HepG2 (cell line): Measurements from ENCODE around the gene IP6K1. TPM values are rescaled to one million over a fixed set of nuclear protein-coding genes. Genes with fewer than 3 reads are reported as not detected.

Experiments
- ARNT ChIP-seq: fragments of 450-650 bp; IDR thresholded peaks from 2 replicates; pipeline ENCODE4 v1.6.1; 2017
- CEBPB ChIP-seq: IDR thresholded peaks from 2 replicates; pipeline ENCODE4 v1.6.1; 2011; ENCODE audit warnings: low read depth, low read length, improper control_type of control experiment, borderline replicate concordance
- CHD2 ChIP-seq: IDR thresholded peaks from 2 replicates; pipeline ENCODE4 v1.6.1; 2011; ENCODE audit warnings: low read depth, low read length, improper control_type of control experiment
- CSRNP1 ChIP-seq: sonication (generic); formaldehyde crosslinking; IDR thresholded peaks from 2 replicates; pipeline ENCODE4 v1.8.1; 2023; ENCODE audit warnings: mild to moderate bottlenecking, missing genetic modification reagents
- HOXA9 ChIP-seq: sonication (generic); formaldehyde crosslinking; IDR thresholded peaks from 2 replicates; pipeline ENCODE4 v1.8.1; 2022; ENCODE audit warnings: missing genetic modification reagents, mild to moderate bottlenecking, moderate library complexity, borderline replicate concordance
- NCOA5 ChIP-seq: sonication (generic); formaldehyde crosslinking; IDR thresholded peaks from 2 replicates; pipeline ENCODE4 v1.4.0; 2020; ENCODE audit warnings: missing genetic modification reagents
- ONECUT2 ChIP-seq: sonication (generic); formaldehyde crosslinking; IDR thresholded peaks from 2 replicates; pipeline ENCODE4 v1.4.0; 2020; ENCODE audit warnings: missing genetic modification reagents
- ZFP37 ChIP-seq: sonication (generic); formaldehyde crosslinking; IDR thresholded peaks from 2 replicates; pipeline ENCODE4 v1.4.0; 2020; ENCODE audit warnings: missing genetic modification reagents, borderline replicate concordance
- ZNF160 ChIP-seq: sonication (generic); formaldehyde crosslinking; IDR thresholded peaks from 2 replicates; pipeline ENCODE4 v1.8.0; 2022; ENCODE audit warnings: mild to moderate bottlenecking, inconsistent platforms, missing genetic modification reagents
- ZNF20 ChIP-seq: sonication (generic); formaldehyde crosslinking; IDR thresholded peaks from 2 replicates; pipeline ENCODE4 v1.4.0; 2020; ENCODE audit warnings: mild to moderate bottlenecking, moderate library complexity, missing genetic modification reagents
- ZSCAN29 ChIP-seq: sonication (generic); formaldehyde crosslinking; conservative IDR thresholded peaks from 2 replicates; pipeline ENCODE4 v1.4.0; 2020; ENCODE audit warnings: mild to moderate bottlenecking, missing genetic modification reagents
- polyA plus RNA-seq, 8 experiments: library from polyadenylated mRNA; depleted of rRNA in 3 of 8; stranded (reverse) in 7 of 8; unstranded in 1 of 8; fragments of >200 nt; fragmentation: Illumina TruSeq in 4 of 8; extraction: Trizol in 4 of 8; gene quantifications; 2 replicates each; pipeline versions ENCODE4 v1.2.1 to v1.2.3, GENCODE V29; 2011 to 2016; ENCODE audit warnings: low read depth in 4 of 8, missing spikeins in 1 of 8, mixed read lengths in 1 of 8; ENCODE audit not compliant: insufficient read depth in 1 of 8
- total RNA-seq, 5 experiments: library from RNA; depleted of rRNA; stranded (reverse); fragments of >200 nt; fragmentation: Illumina TruSeq; extraction: Trizol; gene quantifications; 2 replicates each; pipeline ENCODE4 v1.2.3, GENCODE V29; 2016; ENCODE audit warnings: low read depth in 1 of 5
- TF ChIP-seq, protein P1 (sequence below): sonication (generic); formaldehyde crosslinking; IDR thresholded peaks from 2 replicates; pipeline ENCODE4 v1.4.0; 2020; ENCODE audit warnings: missing genetic modification reagents, borderline replicate concordance
- TF ChIP-seq, protein P2 (sequence below): sonication (generic); formaldehyde crosslinking; IDR thresholded peaks from 2 replicates; pipeline ENCODE4 v1.4.0; 2020; ENCODE audit warnings: missing genetic modification reagents
- TF ChIP-seq, protein P3 (sequence below): sonication (generic); formaldehyde crosslinking; IDR thresholded peaks from 2 replicates; pipeline ENCODE4 v1.4.0; 2020; ENCODE audit warnings: missing genetic modification reagents, mild to moderate bottlenecking, borderline replicate concordance
- TF ChIP-seq, protein P4 (sequence below): sonication (generic); formaldehyde crosslinking; IDR thresholded peaks from 2 replicates; pipeline ENCODE4 v1.5.0; 2020; ENCODE audit warnings: mild to moderate bottlenecking, missing genetic modification reagents, borderline replicate concordance

Gene IP6K1
- total and polyA plus RNA-seq, 2 of the 13 experiments (the other 11 are each of a cell fraction or from before 2014, with no cell fraction given): 17.7 to 29.7 TPM

GRCh38 chr3:49786357-49787181, at the start of gene IP6K1 (continued):
- TF ChIP-seq, protein P1, sequence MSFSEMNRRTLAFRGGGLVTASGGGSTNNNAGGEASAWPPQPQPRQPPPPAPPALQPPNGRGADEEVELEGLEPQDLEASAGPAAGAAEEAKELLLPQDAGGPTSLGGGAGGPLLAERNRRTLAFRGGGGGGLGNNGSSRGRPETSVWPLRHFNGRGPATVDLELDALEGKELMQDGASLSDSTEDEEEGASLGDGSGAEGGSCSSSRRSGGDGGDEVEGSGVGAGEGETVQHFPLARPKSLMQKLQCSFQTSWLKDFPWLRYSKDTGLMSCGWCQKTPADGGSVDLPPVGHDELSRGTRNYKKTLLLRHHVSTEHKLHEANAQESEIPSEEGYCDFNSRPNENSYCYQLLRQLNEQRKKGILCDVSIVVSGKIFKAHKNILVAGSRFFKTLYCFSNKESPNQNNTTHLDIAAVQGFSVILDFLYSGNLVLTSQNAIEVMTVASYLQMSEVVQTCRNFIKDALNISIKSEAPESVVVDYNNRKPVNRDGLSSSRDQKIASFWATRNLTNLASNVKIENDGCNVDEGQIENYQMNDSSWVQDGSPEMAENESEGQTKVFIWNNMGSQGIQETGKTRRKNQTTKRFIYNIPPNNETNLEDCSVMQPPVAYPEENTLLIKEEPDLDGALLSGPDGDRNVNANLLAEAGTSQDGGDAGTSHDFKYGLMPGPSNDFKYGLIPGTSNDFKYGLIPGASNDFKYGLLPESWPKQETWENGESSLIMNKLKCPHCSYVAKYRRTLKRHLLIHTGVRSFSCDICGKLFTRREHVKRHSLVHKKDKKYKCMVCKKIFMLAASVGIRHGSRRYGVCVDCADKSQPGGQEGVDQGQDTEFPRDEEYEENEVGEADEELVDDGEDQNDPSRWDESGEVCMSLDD (CRISPR knock-in tag): no peak
- TF ChIP-seq NCOA5 (no peak), ZNF20 (no peak), CSRNP1 (peak; percentile 58; the same call in 1 of the 2 replicates), ZFP37 (CRISPR knock-in tag) (no peak), ZSCAN29 (CRISPR knock-in tag) (no peak), ARNT (no peak), ZNF160 (CRISPR knock-in tag) (0 out of 2 replicates have a peak, but pooled peaks have one; percentile 57), ONECUT2 (CRISPR knock-in tag) (no peak), CHD2 (no peak), HOXA9 (CRISPR knock-in tag) (no peak), CEBPB (no peak)
- TF ChIP-seq, protein P2, sequence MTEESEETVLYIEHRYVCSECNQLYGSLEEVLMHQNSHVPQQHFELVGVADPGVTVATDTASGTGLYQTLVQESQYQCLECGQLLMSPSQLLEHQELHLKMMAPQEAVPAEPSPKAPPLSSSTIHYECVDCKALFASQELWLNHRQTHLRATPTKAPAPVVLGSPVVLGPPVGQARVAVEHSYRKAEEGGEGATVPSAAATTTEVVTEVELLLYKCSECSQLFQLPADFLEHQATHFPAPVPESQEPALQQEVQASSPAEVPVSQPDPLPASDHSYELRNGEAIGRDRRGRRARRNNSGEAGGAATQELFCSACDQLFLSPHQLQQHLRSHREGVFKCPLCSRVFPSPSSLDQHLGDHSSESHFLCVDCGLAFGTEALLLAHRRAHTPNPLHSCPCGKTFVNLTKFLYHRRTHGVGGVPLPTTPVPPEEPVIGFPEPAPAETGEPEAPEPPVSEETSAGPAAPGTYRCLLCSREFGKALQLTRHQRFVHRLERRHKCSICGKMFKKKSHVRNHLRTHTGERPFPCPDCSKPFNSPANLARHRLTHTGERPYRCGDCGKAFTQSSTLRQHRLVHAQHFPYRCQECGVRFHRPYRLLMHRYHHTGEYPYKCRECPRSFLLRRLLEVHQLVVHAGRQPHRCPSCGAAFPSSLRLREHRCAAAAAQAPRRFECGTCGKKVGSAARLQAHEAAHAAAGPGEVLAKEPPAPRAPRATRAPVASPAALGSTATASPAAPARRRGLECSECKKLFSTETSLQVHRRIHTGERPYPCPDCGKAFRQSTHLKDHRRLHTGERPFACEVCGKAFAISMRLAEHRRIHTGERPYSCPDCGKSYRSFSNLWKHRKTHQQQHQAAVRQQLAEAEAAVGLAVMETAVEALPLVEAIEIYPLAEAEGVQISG: peak; percentile 59; the same call in 1 of the 2 replicates
- TF ChIP-seq, protein P3, sequence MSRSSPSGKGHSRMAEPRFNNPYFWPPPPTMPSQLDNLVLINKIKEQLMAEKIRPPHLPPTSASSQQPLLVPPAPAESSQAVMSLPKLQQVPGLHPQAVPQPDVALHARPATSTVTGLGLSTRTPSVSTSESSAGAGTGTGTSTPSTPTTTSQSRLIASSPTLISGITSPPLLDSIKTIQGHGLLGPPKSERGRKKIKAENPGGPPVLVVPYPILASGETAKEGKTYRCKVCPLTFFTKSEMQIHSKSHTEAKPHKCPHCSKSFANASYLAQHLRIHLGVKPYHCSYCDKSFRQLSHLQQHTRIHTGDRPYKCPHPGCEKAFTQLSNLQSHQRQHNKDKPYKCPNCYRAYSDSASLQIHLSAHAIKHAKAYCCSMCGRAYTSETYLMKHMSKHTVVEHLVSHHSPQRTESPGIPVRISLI: no peak
- TF ChIP-seq, protein P4, sequence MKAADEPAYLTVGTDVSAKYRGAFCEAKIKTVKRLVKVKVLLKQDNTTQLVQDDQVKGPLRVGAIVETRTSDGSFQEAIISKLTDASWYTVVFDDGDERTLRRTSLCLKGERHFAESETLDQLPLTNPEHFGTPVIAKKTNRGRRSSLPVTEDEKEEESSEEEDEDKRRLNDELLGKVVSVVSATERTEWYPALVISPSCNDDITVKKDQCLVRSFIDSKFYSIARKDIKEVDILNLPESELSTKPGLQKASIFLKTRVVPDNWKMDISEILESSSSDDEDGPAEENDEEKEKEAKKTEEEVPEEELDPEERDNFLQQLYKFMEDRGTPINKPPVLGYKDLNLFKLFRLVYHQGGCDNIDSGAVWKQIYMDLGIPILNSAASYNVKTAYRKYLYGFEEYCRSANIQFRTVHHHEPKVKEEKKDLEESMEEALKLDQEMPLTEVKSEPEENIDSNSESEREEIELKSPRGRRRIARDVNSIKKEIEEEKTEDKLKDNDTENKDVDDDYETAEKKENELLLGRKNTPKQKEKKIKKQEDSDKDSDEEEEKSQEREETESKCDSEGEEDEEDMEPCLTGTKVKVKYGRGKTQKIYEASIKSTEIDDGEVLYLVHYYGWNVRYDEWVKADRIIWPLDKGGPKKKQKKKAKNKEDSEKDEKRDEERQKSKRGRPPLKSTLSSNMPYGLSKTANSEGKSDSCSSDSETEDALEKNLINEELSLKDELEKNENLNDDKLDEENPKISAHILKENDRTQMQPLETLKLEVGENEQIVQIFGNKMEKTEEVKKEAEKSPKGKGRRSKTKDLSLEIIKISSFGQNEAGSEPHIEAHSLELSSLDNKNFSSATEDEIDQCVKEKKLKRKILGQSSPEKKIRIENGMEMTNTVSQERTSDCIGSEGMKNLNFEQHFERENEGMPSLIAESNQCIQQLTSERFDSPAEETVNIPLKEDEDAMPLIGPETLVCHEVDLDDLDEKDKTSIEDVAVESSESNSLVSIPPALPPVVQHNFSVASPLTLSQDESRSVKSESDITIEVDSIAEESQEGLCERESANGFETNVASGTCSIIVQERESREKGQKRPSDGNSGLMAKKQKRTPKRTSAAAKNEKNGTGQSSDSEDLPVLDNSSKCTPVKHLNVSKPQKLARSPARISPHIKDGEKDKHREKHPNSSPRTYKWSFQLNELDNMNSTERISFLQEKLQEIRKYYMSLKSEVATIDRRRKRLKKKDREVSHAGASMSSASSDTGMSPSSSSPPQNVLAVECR: peak; percentile 62
